ENCODE measurements around the gene BPIFB3.
"Not testable (repeated sequence)": the region's sequence is repeated elsewhere in the genome, so short reads cannot be mapped to it uniquely, and the experiment has no call there.

BPIFB3 gene

DNA sequence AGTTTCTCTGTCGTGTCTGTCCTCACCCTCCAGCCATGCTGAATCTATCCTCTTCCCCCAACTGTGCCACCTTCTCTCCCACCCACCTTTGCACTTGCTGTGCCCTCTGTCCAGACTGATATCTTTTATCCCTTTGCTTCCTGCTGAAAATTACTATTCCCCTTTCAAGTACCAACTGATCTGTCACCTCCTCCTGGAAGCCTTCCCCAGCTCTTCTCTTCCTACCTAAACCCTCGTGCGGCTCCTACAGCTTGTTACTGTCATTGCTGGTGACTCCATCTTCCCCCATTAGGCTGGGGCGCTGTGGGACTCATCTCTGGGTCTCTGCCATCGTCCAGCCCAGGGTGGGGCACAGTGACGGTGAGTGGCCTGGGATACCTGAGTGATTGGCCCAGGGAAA is 21.1 kb upstream of the BPIFB3 start:
- Histone ChIP-seq H3K36me3 (ENCODE audit: insufficient read depth, low read length) (no peaks in the 10 kb centered on the region), H3K9ac (ENCODE audit: low read depth, low read length) (no peak overlapping the region), H3K4me1 (ENCODE audit: insufficient read depth, low read length) (no peaks in the 10 kb centered on the region), H3K9me3 (ENCODE audit: control insufficient read depth, insufficient read depth, low read length) (no peaks in the 10 kb centered on the region)

DNA sequence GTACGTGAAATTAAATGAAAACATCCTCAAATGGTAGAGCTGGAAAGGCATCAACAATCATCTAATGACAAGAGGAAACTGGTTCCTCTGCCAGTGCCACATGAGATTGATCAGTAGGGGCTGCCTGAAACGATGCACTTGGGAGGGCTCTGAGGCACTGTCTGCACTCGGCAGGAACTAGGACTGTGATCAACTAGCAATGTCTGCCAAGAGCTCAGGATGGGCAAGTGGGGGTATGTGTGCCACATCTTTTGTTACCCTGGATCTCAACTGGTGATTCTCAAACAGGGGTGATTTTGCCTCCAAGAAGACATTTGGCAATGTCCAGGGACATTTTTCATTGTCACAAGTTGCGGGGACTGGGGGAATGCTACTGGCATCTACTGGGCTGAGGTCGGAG is 20.3 kb upstream of the BPIFB3 start:
- Histone ChIP-seq H3K9ac (ENCODE audit: low read depth, low read length) (no peak overlapping the region), H3K9me3 (ENCODE audit: control insufficient read depth, insufficient read depth, low read length) (no peaks in the 10 kb centered on the region), H3K4me1 (ENCODE audit: insufficient read depth, low read length) (no peaks in the 10 kb centered on the region), H3K36me3 (ENCODE audit: insufficient read depth, low read length) (no peaks in the 10 kb centered on the region)

DNA sequence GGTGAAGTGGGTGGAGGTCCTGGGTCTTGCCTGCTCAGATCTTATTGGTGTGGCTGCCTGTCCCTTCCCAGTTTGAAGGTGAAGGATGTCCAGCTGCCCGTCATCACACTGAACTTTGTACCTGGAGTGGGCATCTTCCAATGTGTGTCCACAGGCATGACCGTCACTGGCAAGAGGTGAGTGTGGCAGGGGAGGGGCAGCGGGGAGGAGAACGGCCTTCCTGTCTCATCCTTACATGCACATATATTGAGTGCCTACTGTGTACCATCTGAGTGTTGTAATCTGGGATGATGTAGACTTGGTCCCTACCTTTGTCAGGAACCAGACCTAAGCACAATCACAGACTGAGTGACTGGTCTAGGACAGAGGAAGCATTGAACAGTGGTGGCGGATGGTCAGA is 19.6 kb upstream of the BPIFB3 start:
- Histone ChIP-seq H3K9me3 (ENCODE audit: control insufficient read depth, insufficient read depth, low read length) (no peaks in the 10 kb centered on the region), H3K9ac (ENCODE audit: low read depth, low read length) (no peak overlapping the region), H3K36me3 (ENCODE audit: insufficient read depth, low read length) (no peaks in the 10 kb centered on the region)

GRCh38 chr20:33034901-33035492 is 18.7 kb upstream of the BPIFB3 start:
- Histone ChIP-seq H3K9ac (ENCODE audit: low read depth, low read length) (no peak overlapping the region), H3K9me3 (ENCODE audit: control insufficient read depth, insufficient read depth, low read length) (no peaks in the 10 kb centered on the region), H3K36me3 (ENCODE audit: insufficient read depth, low read length) (no peaks in the 10 kb centered on the region), H3K4me1 (ENCODE audit: insufficient read depth, low read length) (no peaks in the 10 kb centered on the region)

More for the DNA sequence above, 19.6 kb upstream of the BPIFB3 start:
- no peaks in the 10 kb centered on the region for H3K4me1 ChIP-seq (ENCODE audit: insufficient read depth, low read length)

- Histone ChIP-seq H3K4me1 (ENCODE audit: insufficient read depth, low read length) (no peaks in the 10 kb centered on the region), H3K9me3 (ENCODE audit: control insufficient read depth, insufficient read depth, low read length) (no peaks in the 10 kb centered on the region), H3K36me3 (ENCODE audit: insufficient read depth, low read length) (no peaks in the 10 kb centered on the region)
These were observed 16.2 kb upstream of the BPIFB3 start for GRCh38 chr20:33037456-33037855.

GRCh38 chr20:33038243-33038642 is 15.5 kb upstream of the BPIFB3 start:
- Histone ChIP-seq H3K36me3 (ENCODE audit: insufficient read depth, low read length) (no peaks in the 10 kb centered on the region), H3K9me3 (ENCODE audit: control insufficient read depth, insufficient read depth, low read length) (no peaks in the 10 kb centered on the region), H3K4me1 (ENCODE audit: insufficient read depth, low read length) (no peaks in the 10 kb centered on the region), H3K9ac (ENCODE audit: low read depth, low read length) (no peak overlapping the region)

More at GRCh38 chr20:33037456-33037855, 16.2 kb upstream of the BPIFB3 start:
- no peak overlapping the region for H3K9ac ChIP-seq (ENCODE audit: low read depth, low read length)

DNA sequence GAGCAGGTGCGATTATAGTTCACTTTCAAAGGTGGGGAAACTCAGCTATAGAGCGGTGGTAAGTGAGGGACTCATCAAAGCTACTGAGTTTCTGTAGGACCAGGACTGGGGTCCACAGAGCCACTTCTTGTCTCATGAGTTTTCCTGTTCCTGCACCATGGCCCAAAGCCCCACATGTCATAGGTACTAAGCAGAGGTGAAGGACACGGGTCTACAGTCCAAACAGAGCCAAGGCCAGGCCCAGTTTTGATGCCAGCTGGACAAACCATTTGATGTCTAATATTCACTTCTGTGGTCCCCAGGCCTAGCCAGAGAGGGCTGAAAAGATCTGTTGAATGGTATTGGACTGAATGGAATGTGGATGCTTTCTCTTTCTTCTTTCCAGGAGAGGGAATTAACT is 11.3 kb upstream of the BPIFB3 start:
- Histone ChIP-seq H3K9ac (ENCODE audit: low read depth, low read length) (no peak overlapping the region), H3K9me3 (ENCODE audit: control insufficient read depth, insufficient read depth, low read length) (peaks cover 5% of the 10 kb centered on the region), H3K36me3 (ENCODE audit: insufficient read depth, low read length) (no peaks in the 10 kb centered on the region), H3K4me1 (ENCODE audit: insufficient read depth, low read length) (no peaks in the 10 kb centered on the region)

DNA sequence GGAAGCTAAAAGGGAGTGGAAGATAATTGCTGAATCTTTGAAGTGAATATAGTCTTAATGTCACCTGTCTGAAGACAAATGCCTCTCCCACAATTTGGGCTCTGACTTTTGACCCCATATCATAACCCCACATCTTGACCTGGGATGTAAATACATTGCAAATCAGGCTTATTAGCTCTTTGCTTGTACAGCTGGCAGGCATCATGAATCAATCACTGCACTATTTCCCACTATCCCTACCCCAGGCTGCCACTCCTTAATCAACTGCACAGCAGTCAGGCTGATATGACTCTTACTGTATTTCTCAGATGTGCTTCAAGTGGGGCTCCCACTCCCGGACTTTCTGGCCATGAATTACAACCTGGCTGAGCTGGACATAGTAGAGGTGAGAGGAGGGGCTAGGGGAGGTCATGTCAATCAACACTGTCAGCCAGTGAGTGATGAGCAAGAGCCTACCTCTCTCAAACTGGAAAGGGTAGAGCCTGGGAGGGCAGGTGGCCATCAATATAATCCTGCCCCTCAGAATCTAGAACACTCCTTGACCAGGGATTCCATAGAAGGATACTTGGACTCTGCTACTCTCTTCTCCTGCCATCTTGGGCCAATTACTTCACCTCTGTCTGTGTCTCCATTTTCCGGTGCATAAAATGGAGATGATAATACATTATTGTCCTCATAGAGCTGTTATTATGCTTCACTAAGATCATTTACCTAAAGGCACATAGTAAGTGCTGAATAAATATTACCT is 10.5 kb upstream of the BPIFB3 start:
- Histone ChIP-seq H3K9me3 (ENCODE audit: control insufficient read depth, insufficient read depth, low read length) (peaks cover 5% of the 10 kb centered on the region), H3K9ac (ENCODE audit: low read depth, low read length) (no peak overlapping the region), H3K4me1 (ENCODE audit: insufficient read depth, low read length) (no peaks in the 10 kb centered on the region), H3K36me3 (ENCODE audit: insufficient read depth, low read length) (no peaks in the 10 kb centered on the region)

- no peak overlapping the region for H3K9ac ChIP-seq (ENCODE audit: low read depth, low read length)
- no peaks in the 10 kb centered on the region for H3K36me3 ChIP-seq (ENCODE audit: insufficient read depth, low read length)
- H3K4me1 ChIP-seq (ENCODE audit: insufficient read depth, low read length) = no peaks in the 10 kb centered on the region
- peaks cover 5% of the 10 kb centered on the region for H3K9me3 ChIP-seq (ENCODE audit: control insufficient read depth, insufficient read depth, low read length)
These were observed 9.9 kb upstream of the BPIFB3 start for GRCh38 chr20:33043731-33044181.

DNA sequence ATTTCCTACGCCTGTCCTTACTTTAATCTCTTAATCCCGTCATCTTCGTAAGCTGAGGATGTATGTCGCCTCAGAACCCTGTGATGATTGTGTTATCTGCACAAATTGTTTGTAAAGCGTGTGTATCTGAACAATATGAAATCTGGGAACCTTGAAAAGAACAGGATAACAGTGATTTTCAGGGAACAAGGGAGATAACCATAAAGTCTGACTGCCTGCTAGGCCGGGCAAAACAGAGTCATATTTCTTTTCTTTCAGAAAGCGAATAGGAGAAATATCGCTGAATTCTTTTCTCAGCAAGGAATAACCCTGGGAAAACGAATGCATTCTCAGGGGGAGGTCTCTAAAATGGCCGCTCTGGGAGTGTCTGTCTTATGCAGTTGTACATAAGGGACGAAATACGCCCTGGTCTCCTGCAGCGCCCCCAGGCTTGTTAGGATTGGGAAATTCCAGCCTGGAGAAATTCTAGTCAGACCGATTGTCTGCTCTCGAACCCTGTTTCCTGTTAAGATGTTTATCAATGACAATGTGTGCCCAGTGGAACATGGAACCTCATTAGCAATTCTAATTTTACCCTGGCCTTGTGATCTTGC is 8.5 kb upstream of the BPIFB3 start:
- not testable (repeated sequence) for H3K9me3 ChIP-seq (ENCODE audit: control insufficient read depth, insufficient read depth, low read length); H3K36me3 ChIP-seq (ENCODE audit: insufficient read depth, low read length); H3K4me1 ChIP-seq (ENCODE audit: insufficient read depth, low read length); H3K9ac ChIP-seq (ENCODE audit: low read depth, low read length)

DNA sequence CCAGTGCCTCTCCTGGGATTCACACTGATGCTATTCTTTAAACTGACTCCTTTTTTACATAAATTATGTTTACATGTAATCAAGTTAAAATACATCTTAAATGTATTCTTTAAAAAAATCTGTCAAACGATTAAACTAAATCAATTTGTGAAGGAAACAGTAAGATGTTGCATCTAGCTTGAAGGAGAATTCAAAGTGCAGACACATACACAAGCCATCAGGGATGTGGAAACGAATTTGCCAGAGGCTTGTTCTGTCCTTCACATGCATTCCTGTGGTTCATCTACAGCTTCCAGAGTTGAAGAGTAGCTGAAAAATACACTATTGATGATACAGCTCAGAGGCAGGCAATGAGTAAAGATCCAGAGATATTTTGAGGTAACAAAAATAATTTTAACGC is 7.3 kb upstream of the BPIFB3 start:
- H3K9ac ChIP-seq (ENCODE audit: low read depth, low read length) = no peak overlapping the region
- no peaks in the 10 kb centered on the region for H3K36me3 ChIP-seq (ENCODE audit: insufficient read depth, low read length)
- H3K4me1 ChIP-seq (ENCODE audit: insufficient read depth, low read length) = no peaks in the 10 kb centered on the region
- H3K9me3 ChIP-seq (ENCODE audit: control insufficient read depth, insufficient read depth, low read length) = peaks cover 5% of the 10 kb centered on the region

DNA sequence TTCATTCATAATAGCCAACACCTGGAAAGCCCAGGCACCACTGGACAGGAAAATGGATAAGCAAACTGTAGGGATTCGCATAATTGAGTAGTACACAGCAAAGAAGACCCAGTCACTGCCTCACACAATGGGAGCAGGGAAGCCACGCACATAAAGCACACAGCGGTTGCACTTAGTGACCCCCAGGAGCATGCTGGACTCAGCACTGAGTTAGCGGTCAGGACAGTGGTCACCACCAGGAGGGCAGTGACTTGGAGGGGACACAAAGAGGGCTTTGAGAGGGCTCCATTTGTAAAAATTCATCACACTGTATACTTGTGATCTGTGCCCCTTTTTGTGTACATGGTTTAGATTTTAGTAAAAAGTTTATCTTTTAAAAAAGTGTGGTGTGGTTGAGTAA is 2.4 kb upstream of the BPIFB3 start:
- Histone ChIP-seq H3K9ac (ENCODE audit: low read depth, low read length) (no peak overlapping the region), H3K4me1 (ENCODE audit: insufficient read depth, low read length) (peaks cover 6% of the 10 kb centered on the region; the same call in 1 of the 2 replicates), H3K9me3 (ENCODE audit: control insufficient read depth, insufficient read depth, low read length) (no peaks in the 10 kb centered on the region), H3K36me3 (ENCODE audit: insufficient read depth, low read length) (no peaks in the 10 kb centered on the region)

GRCh38 chr20:33054381-33054780 is 678 bp downstream of the BPIFB3 start:
- Histone ChIP-seq H3K36me3 (ENCODE audit: insufficient read depth, low read length) (no peaks in the 10 kb centered on the region), H3K4me1 (ENCODE audit: insufficient read depth, low read length) (peaks cover 6% of the 10 kb centered on the region; the same call in 1 of the 2 replicates), H3K9ac (ENCODE audit: low read depth, low read length) (no peak overlapping the region), H3K9me3 (ENCODE audit: control insufficient read depth, insufficient read depth, low read length) (no peaks in the 10 kb centered on the region)

- Histone ChIP-seq H3K9me3 (ENCODE audit: control insufficient read depth, insufficient read depth, low read length) (no peaks in the 10 kb centered on the region), H3K9ac (ENCODE audit: low read depth, low read length) (no peak overlapping the region), H3K36me3 (ENCODE audit: insufficient read depth, low read length) (no peaks in the 10 kb centered on the region), H3K4me1 (ENCODE audit: insufficient read depth, low read length) (peaks cover 6% of the 10 kb centered on the region; the same call in 1 of the 2 replicates)
These were observed 1.1 kb downstream of the BPIFB3 start for GRCh38 chr20:33054791-33055190.

- H3K4me1 ChIP-seq (ENCODE audit: insufficient read depth, low read length) = no peaks in the 10 kb centered on the region
- H3K9ac ChIP-seq (ENCODE audit: low read depth, low read length) = no peak overlapping the region
- no peaks in the 10 kb centered on the region for H3K36me3 ChIP-seq (ENCODE audit: insufficient read depth, low read length)
- no peaks in the 10 kb centered on the region for H3K9me3 ChIP-seq (ENCODE audit: control insufficient read depth, insufficient read depth, low read length)
These were observed 5.4 kb downstream of the BPIFB3 start for GRCh38 chr20:33059136-33059535.

All from ES-I3 (cell line).